Measurements from ENCODE around the gene SMARCC1. TPM values are rescaled to one million over a fixed set of nuclear protein-coding genes. Genes with fewer than 3 reads are reported as not detected.

The SMARCC1 gene
- total RNA-seq, 1 donor = 44.9 TPM

DNA sequence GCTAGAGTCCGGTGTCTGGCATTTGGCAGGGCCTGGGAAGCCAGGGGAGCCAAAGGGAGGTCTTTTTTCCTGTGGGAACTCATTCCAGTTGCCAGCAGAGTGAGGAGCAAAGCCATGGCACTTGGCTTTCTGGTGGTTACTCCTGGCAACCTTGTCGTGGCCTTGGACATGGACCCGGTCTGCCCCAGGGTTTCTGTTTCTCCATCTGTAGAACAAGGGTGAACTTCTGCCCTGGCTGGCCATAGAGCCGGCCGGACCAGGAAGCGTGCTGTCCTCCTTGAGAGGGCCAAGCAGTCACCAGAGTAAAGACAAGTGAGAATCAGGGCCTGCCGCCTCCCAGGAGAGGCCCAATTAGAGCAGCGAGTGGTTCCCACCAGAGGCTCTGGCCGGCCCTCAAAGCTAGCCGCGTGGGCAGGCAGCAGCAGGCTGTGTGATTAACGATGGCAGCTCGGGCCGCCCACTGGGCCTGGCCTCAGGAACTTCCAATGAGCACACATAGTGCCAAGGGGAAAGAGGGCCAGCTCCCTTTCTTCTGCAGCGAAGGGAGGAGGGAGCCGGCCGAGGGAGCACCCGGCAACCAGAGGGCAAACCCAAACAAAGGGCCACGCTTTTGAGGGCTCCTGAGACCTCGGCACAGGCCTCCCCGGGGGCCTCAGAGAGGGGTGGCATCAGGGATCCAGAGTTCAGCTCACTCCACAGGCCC, 239.1 kb downstream of the SMARCC1 start:
- TF ChIP-seq, protein P1, sequence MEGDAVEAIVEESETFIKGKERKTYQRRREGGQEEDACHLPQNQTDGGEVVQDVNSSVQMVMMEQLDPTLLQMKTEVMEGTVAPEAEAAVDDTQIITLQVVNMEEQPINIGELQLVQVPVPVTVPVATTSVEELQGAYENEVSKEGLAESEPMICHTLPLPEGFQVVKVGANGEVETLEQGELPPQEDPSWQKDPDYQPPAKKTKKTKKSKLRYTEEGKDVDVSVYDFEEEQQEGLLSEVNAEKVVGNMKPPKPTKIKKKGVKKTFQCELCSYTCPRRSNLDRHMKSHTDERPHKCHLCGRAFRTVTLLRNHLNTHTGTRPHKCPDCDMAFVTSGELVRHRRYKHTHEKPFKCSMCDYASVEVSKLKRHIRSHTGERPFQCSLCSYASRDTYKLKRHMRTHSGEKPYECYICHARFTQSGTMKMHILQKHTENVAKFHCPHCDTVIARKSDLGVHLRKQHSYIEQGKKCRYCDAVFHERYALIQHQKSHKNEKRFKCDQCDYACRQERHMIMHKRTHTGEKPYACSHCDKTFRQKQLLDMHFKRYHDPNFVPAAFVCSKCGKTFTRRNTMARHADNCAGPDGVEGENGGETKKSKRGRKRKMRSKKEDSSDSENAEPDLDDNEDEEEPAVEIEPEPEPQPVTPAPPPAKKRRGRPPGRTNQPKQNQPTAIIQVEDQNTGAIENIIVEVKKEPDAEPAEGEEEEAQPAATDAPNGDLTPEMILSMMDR (IDR thresholded peaks at IDR 0.05; ENCODE audit: insufficient read depth, low read depth, low read length) = no peak
- peak; percentile 26 for DNase-seq (ENCODE audit: low read depth)
- H3K4me3 ChIP-seq (ENCODE audit: low read depth, low read length) = no peak overlapping the region

DNA sequence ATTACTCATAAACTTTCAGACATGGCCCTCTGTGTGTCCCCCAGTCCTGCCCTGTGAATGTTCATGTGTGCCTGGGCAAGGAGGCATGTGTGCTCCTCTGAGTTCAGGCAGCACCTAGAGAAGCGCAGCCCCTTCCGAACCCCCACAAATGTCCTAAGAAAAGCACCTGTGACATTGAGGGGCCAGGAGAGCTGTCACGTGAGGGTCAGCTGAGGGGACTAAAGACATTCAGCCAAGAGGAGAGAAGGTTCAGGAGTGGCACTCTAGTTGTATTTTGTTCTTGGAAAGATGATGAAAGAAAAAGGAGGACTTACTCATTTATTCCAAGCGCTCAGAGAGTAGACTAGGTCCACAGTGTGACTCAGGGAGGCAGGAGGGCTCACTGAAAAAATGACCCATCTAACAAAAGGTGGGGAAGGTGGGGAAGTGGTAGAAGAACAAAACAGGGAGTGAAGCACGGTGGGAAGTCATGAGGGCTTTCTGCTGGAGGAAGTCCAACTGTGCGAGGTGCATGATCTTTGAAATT, 240.0 kb downstream of the SMARCC1 start:
- no peak overlapping the region for H3K4me3 ChIP-seq (ENCODE audit: low read depth, low read length)
- DNase-seq (ENCODE audit: low read depth) = no peak
- TF ChIP-seq, protein P1 (IDR thresholded peaks at IDR 0.05; ENCODE audit: insufficient read depth, low read depth, low read length) = no peak

DNA sequence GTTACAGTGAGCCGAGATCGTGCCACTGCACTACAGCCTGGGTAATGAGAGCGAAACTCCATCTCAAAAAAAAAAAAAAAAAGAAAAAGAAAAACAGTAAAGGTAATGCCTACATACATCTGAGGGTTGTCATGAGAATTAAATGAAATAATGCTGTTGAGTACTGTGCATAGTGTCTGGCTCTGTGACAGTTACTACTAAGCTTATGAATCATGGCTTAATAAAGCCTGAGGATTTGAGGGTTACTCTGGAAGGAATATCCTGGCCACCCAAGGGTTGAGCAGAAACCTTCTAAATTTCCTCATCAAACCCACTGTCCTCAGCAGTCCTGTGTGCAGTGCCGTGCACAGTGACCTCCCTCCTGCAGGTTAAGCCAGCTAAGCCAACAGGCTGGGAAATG, 241.4 kb downstream of the SMARCC1 start:
- TF ChIP-seq, protein P1 (IDR thresholded peaks at IDR 0.05; ENCODE audit: insufficient read depth, low read depth, low read length) = no peak
- H3K4me3 ChIP-seq (ENCODE audit: low read depth, low read length) = no peak overlapping the region
- no peak for DNase-seq (ENCODE audit: low read depth)

DNA sequence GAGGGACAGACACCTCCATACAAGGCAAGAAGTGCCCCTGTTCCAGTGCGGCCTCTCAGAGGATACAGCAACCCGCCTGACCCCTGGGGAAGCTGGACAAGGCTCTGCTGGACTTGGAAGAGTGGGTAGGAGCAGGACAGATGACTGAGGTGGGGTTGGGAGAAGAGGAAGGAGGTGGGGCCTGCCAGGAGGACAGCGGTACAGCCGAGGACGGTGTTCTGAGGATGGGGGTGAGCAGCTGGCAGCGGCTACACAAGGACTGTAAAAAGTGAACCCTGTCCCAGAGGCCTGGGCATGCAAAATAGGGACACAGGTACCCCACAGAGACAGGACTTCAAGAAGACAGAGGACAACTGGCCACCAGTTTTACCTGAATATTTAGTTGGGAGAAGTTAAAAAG, 244.7 kb downstream of the SMARCC1 start:
- DNase-seq (ENCODE audit: low read depth) = no peak
- TF ChIP-seq, protein P1 (IDR thresholded peaks at IDR 0.05; ENCODE audit: insufficient read depth, low read depth, low read length) = no peak
- no peak overlapping the region for H3K4me3 ChIP-seq (ENCODE audit: low read depth, low read length)

DNA sequence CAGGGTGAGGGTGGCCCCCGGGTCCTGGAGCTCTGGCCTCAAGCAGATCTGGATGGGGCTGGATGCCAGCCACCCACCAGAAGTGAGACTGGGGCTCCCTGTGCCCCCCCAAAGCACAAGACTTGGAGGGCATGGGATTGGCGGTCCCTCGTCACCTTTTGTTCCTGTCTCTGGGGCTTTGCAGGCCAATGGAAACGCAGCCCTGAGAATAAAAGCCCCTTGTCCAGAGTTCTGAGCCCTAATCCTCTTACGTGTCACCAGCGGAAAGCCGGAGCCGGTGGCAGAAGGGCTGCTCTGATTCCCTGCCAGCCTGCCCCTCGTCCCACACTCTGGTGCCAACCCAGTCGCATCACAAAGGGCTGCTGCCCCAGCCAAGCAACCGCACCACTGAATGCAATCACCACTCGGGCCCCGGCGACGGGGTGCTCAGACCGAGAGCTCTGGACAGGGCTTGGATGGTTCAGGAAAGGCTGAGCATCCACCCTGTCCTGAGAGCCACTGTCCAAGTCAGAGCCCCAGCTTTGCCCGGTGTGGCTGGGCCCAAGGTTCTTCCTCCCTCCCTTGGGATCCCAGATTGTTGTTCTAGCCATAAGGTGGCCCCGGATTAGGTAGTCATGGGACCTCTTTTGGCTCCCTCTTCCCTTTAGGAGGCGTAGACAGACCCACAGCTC, 245.3 kb downstream of the SMARCC1 start:
- DNase-seq (ENCODE audit: low read depth) = no peak
- TF ChIP-seq, protein P1 (IDR thresholded peaks at IDR 0.05; ENCODE audit: insufficient read depth, low read depth, low read length) = no peak
- no peak overlapping the region for H3K4me3 ChIP-seq (ENCODE audit: low read depth, low read length)

Small RNAs within 50 kb of the gene (small RNA-seq; reads per million reads assigned to genes)
- not detected for gene RF02271
- not detected for gene RN7SL870P

Other genes with a start within 250 kb of the SMARCC1 start
- gene CSPG5, start 203.0 kb downstream of the SMARCC1 start, total RNA-seq = 0.32 and 0.43 TPM in 2 replicates
- gene DHX30, start 21.2 kb upstream of the SMARCC1 start, total RNA-seq = 69.9 and 77.7 TPM in 2 replicates
- gene MAP4, start 234.5 kb upstream of the SMARCC1 start, total RNA-seq = 111 and 127 TPM in 2 replicates